Heart left ventricle (tissue), 16 donors: ENCODE data around the gene HNRNPK. TPM values are rescaled to one million over a fixed set of nuclear protein-coding genes. Genes with fewer than 3 reads are reported as not detected.

Experiments
- ATAC-seq, 4 donors: fragments of 200-7000 bp; cut with Tn5 transposase; one replicate each; pipeline ENCODE4 v1.9.1; 2020 to 2022; ENCODE audit warnings: moderate library complexity in 4 of 4, mild to moderate bottlenecking in 3 of 4, moderate number of reproducible peaks in 1 of 4
- DNase-seq, 5 donors: peaks; one replicate each; pipeline ENCODE4 v3.0.0-alpha.2; 2020
- H3K27ac ChIP-seq, 12 donors: fragments of 200-600 bp; sonication (generic) in 4 of 12; one replicate each; pipeline versions ENCODE4 v1.5.0 to v1.8.0; 2016 to 2022; ENCODE audit warnings: mild to moderate bottlenecking in 2 of 12
- H3K27me3 ChIP-seq, 9 donors: fragments of 200-600 bp; sonication (generic) in 2 of 9; one replicate each; pipeline versions ENCODE4 v1.5.1 to v1.8.0; 2016 to 2022; ENCODE audit warnings: mild to moderate bottlenecking in 3 of 9
- H3K36me3 ChIP-seq, 9 donors: fragments of 200-600 bp; sonication (generic) in 2 of 9; one replicate each; pipeline versions ENCODE4 v1.5.0 to v1.8.0; 2018 to 2022; ENCODE audit warnings: mild to moderate bottlenecking in 2 of 9
- H3K4me1 ChIP-seq, 12 donors: fragments of 200-600 bp; sonication (generic) in 4 of 12; one replicate each; pipeline versions ENCODE4 v1.5.0 to v1.8.0; 2016 to 2022; ENCODE audit warnings: mild to moderate bottlenecking in 3 of 12
- H3K4me3 ChIP-seq, 12 donors: fragments of 200-600 bp; sonication (generic) in 4 of 12; one replicate each; pipeline versions ENCODE4 v1.5.0 to v1.8.0; 2017 to 2022; ENCODE audit warnings: mild to moderate bottlenecking in 9 of 12, moderate library complexity in 4 of 12
- H3K9me3 ChIP-seq, 12 donors: fragments of 200-600 bp; sonication (generic) in 4 of 12; one replicate each; pipeline versions ENCODE4 v1.5.0 to v1.8.0; 2016 to 2022; ENCODE audit warnings: mild to moderate bottlenecking in 1 of 12
- POLR2A ChIP-seq, 2 donors: fragments of 450-650 bp; IDR thresholded peaks; one replicate each; pipeline ENCODE4 v1.6.1; 2017; ENCODE audit warnings: antibody characterized with exemption in 2 of 2, mild to moderate bottlenecking in 2 of 2, moderate library complexity in 2 of 2
- WGBS, 4 donors: extraction: QIAGEN DNeasy Blood & Tissue Kit in 2 of 4; methylation state at CpG; one replicate each; pipeline versions ENCODE4 v1.1.5 to v1.1.7; 2013 to 2018; 5-methylcytosine and 5-hydroxymethylcytosine counted together
- intact Hi-C, 10 donors: fragments of 100-400 bp; cut with DNase I; formaldehyde crosslinking; loops; one replicate each; pipeline versions ENCODE4 v1.11.1 to v1.14.2; 2022
- polyA plus RNA-seq, 2 donors: library from polyadenylated mRNA; stranded (reverse); fragments of 200-250 nt; gene quantifications; one replicate each; pipeline ENCODE4 v1.2.3, GENCODE V29; 2013
- total RNA-seq, 9 donors: library from RNA; depleted of rRNA in 2 of 9; stranded (reverse); fragments of >200 nt in 2 of 9; fragmentation: NEBNext Ultra II Directional in 3 of 9; extraction: Animal tissue kit (Norgen Biotek cat#: 25700) in 3 of 9; gene quantifications; one replicate each; pipeline versions ENCODE4 v1.1.0 to v1.2.4, GENCODE V29; 2016 to 2023
- TF ChIP-seq, protein P1 (sequence below), 12 donors: fragments of 200-600 bp; sonication (generic) in 4 of 12; IDR thresholded peaks; one replicate each; pipeline versions ENCODE4 v1.5.0 to v1.8.0; 2018 to 2022; ENCODE audit warnings: antibody characterized with exemption in 12 of 12, mild to moderate bottlenecking in 5 of 12
- donor health status: ischemic (EF 13 %, LVEDD 7.1; RV severe dilation, severe dysfunction).
- donor health status: healthy with polysubstance abuse.
- donor health status: DM: no; HTN: yes; CAD: no.
- donor health status: DM: no; HTN: no; CAD: no.
- donor health status: ischemic (EF 25% LVEDD 6.9; RV normal size, moderate dysfunction).
- donor health status: ischemic (EF 25% LVEDD 5.7; RV mildly dilated, moderate dysfunction).
- donor health status: healthy.
- donor health status: DM: yes; HTN: yes; CAD: no.
- donor health status: ischemic (EF 35%, LVEDD 5.7; RV mildly dilated, moderate dysfunction).
- donor health status: nonischemic (EF 11% LVEDD 7.7; RV severe dilation, severe dysfunction).
- donor health status: DM: yes; HTN: yes; CAD: no.
- donor health status: PGD.
- donor health status: ischemic (EF 29% LVEDD 5.4; RV normal size, mild dysfunction).
- donor health status: nonischemic (EF 23%, LVEDD 6.1; RV moderate dilation, normal function).

Gene HNRNPK
- total and polyA plus RNA-seq, 11 donors = 127 to 388 (median 318) TPM

GRCh38 chr9:83935276-83935935, 44.6 kb downstream of the HNRNPK start:
- intact Hi-C loops = loop anchor here in 7 of 10 donors (5.0 kb wide), 4 partner anchors 237 to 382 kb away; no protein-coding TSS in a partner anchor
- no peaks in the 10 kb centered on the region for H3K9me3 ChIP-seq
- ATAC-seq (peak in 3 of 4 donors; percentile 25 to 38 (median 37)), DNase-seq (no peak)
- no peaks in the 10 kb centered on the region for H3K27me3 ChIP-seq
- H3K27ac ChIP-seq = no peak overlapping the region
- H3K4me3 ChIP-seq = no peak overlapping the region
- H3K36me3 ChIP-seq = peaks cover 0 to 26% (median 18%) of the 10 kb centered on the region in 9 donors
- TF ChIP-seq, protein P1, sequence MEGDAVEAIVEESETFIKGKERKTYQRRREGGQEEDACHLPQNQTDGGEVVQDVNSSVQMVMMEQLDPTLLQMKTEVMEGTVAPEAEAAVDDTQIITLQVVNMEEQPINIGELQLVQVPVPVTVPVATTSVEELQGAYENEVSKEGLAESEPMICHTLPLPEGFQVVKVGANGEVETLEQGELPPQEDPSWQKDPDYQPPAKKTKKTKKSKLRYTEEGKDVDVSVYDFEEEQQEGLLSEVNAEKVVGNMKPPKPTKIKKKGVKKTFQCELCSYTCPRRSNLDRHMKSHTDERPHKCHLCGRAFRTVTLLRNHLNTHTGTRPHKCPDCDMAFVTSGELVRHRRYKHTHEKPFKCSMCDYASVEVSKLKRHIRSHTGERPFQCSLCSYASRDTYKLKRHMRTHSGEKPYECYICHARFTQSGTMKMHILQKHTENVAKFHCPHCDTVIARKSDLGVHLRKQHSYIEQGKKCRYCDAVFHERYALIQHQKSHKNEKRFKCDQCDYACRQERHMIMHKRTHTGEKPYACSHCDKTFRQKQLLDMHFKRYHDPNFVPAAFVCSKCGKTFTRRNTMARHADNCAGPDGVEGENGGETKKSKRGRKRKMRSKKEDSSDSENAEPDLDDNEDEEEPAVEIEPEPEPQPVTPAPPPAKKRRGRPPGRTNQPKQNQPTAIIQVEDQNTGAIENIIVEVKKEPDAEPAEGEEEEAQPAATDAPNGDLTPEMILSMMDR (IDR thresholded peaks at IDR 0.05) = no peak
- no peak for TF ChIP-seq POLR2A (IDR thresholded peaks at IDR 0.05)
- peaks cover 0 to 38% (median 5%) of the 10 kb centered on the region in 12 donors for H3K4me1 ChIP-seq
- 69 to 80% (median 72%) methylated on average over 3 of the region's 3 CpGs for WGBS, 4 donors

GRCh38 chr9:83934569-83935275, 45.3 kb downstream of the HNRNPK start:
- ATAC-seq = peak in 3 of 4 donors; percentile 9 to 28 (median 22)
- H3K4me3 ChIP-seq = no peak overlapping the region
- H3K9me3 ChIP-seq = no peaks in the 10 kb centered on the region
- intact Hi-C loops = loop anchor here in 7 of 10 donors (5.0 kb wide), 4 partner anchors 238 to 383 kb away; no protein-coding TSS in a partner anchor
- 76 to 84% (median 83%) methylated on average over 5 of the region's 5 CpGs for WGBS, 4 donors
- no peak for DNase-seq
- H3K36me3 ChIP-seq = peaks cover 0 to 19% (median 11%) of the 10 kb centered on the region in 9 donors
- TF ChIP-seq POLR2A (IDR thresholded peaks at IDR 0.05) = no peak
- TF ChIP-seq, protein P1 (IDR thresholded peaks at IDR 0.05) = no peak
- H3K4me1 ChIP-seq = peaks cover 0 to 38% (median 5%) of the 10 kb centered on the region in 12 donors
- H3K27me3 ChIP-seq = no peaks in the 10 kb centered on the region
- no peak overlapping the region for H3K27ac ChIP-seq

GRCh38 chr9:83933790-83934189, 46.2 kb downstream of the HNRNPK start:
- ATAC-seq (peak in 1 of 4 donors; percentile 15), DNase-seq (no peak)
- Histone ChIP-seq H3K36me3 (peaks cover 0 to 10% (median 3%) of the 10 kb centered on the region in 9 donors), H3K27ac (no peak overlapping the region), H3K9me3 (no peaks in the 10 kb centered on the region), H3K27me3 (no peaks in the 10 kb centered on the region), H3K4me1 (peaks cover 0 to 38% (median 5%) of the 10 kb centered on the region in 12 donors), H3K4me3 (no peak overlapping the region)
- intact Hi-C loops = no loop called here
- WGBS, 4 donors = 74 to 83% (median 80%) methylated on average over 3 of the region's 3 CpGs
- TF ChIP-seq POLR2A (IDR thresholded peaks at IDR 0.05) = no peak
- TF ChIP-seq, protein P1 (IDR thresholded peaks at IDR 0.05) = no peak

- no peak overlapping the region for H3K27ac ChIP-seq
- peaks cover 0 to under 1% (median 0%) of the 10 kb centered on the region in 9 donors for H3K36me3 ChIP-seq
- H3K4me1 ChIP-seq = peaks cover 0 to 38% (median 5%) of the 10 kb centered on the region in 12 donors
- 88 to 93% (median 92%) methylated on average over 5 of the region's 5 CpGs for WGBS, 4 donors
- no peak overlapping the region for H3K4me3 ChIP-seq
- intact Hi-C loops = no loop called here
- H3K9me3 ChIP-seq = no peaks in the 10 kb centered on the region
- H3K27me3 ChIP-seq = no peaks in the 10 kb centered on the region
- no peak for TF ChIP-seq POLR2A (IDR thresholded peaks at IDR 0.05)
- TF ChIP-seq, protein P1 (IDR thresholded peaks at IDR 0.05) = no peak
- ATAC-seq (no peak), DNase-seq (no peak)
Observed at GRCh38 chr9:83932851-83933250, 47.2 kb downstream of the HNRNPK start.
